ENCODE measurements around the gene PIGW. TPM values are rescaled to one million over a fixed set of nuclear protein-coding genes. Genes with fewer than 3 reads are reported as not detected.
"Not testable (repeated sequence)": the region's sequence is repeated elsewhere in the genome, so short reads cannot be mapped to it uniquely, and the experiment has no call there.

PIGW gene
- total RNA-seq, 4 donors from 2014 or later: 2.5 to 6.5 (median 4.4) TPM

DNA sequence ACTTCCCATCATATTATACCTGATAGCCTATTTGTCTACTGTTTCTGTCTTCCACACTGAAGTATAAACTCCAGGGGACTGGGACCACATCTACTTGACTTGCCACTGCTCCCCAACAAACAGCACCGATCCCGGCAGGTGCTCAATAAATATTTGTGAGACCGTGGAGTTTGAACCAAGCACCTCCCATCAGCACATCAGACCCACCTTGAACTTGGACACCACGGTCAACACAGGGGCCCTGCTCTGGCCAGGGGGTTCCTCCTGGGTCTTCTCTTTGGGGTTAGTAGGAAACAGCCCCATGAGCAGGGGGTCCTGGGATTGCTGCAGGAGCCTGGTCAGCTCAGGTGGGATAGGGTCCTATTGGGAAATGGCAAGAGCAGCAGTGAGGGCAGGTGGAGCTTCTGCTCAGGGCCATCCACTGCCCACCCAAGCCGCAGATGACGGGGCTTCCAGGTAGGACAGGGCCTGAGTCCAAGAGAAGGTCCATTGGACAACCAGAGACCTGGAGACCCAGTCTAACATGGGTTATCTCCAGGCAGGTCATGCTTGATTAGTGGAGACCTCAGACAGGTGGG is 28.4 kb upstream of the PIGW start:
- Histone ChIP-seq H3K4me3 (no peak overlapping the region), H3K27ac (replicated peaks in 1 of 4) (no peak overlapping the region), H3K9me3 (no peaks in the 10 kb centered on the region), H3K4me1 (no peaks in the 10 kb centered on the region), H3K36me3 (peaks cover 10 to 94% (median 80%) of the 10 kb centered on the region in 4 donors), H3K27me3 (no peaks in the 10 kb centered on the region)
- 81% methylated on average over 6 of the region's 6 CpGs for WGBS
- TF ChIP-seq, protein P1, sequence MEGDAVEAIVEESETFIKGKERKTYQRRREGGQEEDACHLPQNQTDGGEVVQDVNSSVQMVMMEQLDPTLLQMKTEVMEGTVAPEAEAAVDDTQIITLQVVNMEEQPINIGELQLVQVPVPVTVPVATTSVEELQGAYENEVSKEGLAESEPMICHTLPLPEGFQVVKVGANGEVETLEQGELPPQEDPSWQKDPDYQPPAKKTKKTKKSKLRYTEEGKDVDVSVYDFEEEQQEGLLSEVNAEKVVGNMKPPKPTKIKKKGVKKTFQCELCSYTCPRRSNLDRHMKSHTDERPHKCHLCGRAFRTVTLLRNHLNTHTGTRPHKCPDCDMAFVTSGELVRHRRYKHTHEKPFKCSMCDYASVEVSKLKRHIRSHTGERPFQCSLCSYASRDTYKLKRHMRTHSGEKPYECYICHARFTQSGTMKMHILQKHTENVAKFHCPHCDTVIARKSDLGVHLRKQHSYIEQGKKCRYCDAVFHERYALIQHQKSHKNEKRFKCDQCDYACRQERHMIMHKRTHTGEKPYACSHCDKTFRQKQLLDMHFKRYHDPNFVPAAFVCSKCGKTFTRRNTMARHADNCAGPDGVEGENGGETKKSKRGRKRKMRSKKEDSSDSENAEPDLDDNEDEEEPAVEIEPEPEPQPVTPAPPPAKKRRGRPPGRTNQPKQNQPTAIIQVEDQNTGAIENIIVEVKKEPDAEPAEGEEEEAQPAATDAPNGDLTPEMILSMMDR (IDR thresholded peaks at IDR 0.05): no peak
- no peak for TF ChIP-seq POLR2AphosphoS5 (IDR thresholded peaks at IDR 0.05)
- no peak for TF ChIP-seq EP300 (IDR thresholded peaks at IDR 0.05)
- no peak for TF ChIP-seq POLR2A (IDR thresholded peaks at IDR 0.05; ENCODE audit: low read depth)
- intact Hi-C loops (cut with DNase I): no loop called here
- DNase-seq (ENCODE audit: extremely low spot score): no peak

DNA sequence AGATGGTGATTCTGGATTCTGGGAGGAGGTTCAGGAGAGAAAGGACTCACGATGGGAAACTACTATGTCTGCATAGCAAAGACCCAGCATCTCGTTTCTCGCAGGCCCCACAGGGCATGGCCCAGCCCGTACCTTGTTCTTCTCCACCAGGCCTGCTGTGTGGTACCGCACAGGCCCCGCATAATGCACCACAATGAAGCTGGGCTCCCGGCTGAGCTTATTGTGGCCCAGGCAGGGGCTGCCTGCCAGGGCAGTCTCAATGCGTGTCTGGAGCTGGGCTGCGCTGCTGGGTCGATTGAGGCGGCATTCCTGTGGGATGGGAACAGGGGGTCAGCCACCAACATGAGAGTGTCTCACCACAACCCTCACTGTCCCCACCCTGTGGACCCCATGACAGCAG is 28.0 kb upstream of the PIGW start:
- Histone ChIP-seq H3K27me3 (no peaks in the 10 kb centered on the region), H3K4me1 (no peaks in the 10 kb centered on the region), H3K36me3 (peaks cover 10 to 94% (median 79%) of the 10 kb centered on the region in 4 donors), H3K9me3 (no peaks in the 10 kb centered on the region), H3K27ac (replicated peaks in 1 of 4) (no peak overlapping the region), H3K4me3 (no peak overlapping the region)
- WGBS: 100% methylated on average over 2 of the region's 11 CpGs
- intact Hi-C loops (cut with DNase I): no loop called here
- no peak for DNase-seq (ENCODE audit: extremely low spot score)
- no peak for TF ChIP-seq EP300 (IDR thresholded peaks at IDR 0.05)
- no peak for TF ChIP-seq POLR2AphosphoS5 (IDR thresholded peaks at IDR 0.05)
- TF ChIP-seq POLR2A (IDR thresholded peaks at IDR 0.05; ENCODE audit: low read depth): no peak
- TF ChIP-seq, protein P1 (IDR thresholded peaks at IDR 0.05): no peak

DNA sequence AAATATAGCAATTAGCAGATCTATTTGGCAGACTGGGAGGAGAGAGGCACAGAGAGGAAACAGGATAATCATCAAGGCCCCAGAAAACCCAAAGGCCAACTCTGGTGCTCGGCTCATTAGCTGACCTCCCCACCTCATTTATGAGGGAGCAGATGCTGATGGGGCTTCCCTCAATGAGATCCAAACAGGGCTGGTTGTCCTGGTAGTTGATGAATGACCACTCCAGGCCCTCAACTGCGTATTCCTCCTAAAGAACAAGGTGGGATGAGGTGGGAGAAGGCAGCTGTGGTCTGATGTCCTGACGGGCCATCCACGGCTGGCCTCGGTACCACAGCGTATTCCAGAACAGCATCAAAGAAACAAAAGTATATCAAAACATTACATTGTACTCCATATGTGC is 27.5 kb upstream of the PIGW start:
- Histone ChIP-seq H3K27ac (replicated peaks in 1 of 4) (no peak overlapping the region), H3K36me3 (peaks cover 10 to 90% (median 77%) of the 10 kb centered on the region in 4 donors), H3K4me1 (no peaks in the 10 kb centered on the region), H3K9me3 (no peaks in the 10 kb centered on the region), H3K4me3 (no peak overlapping the region), H3K27me3 (no peaks in the 10 kb centered on the region)
- TF ChIP-seq POLR2AphosphoS5 (IDR thresholded peaks at IDR 0.05): no peak
- no peak for TF ChIP-seq POLR2A (IDR thresholded peaks at IDR 0.05; ENCODE audit: low read depth)
- no peak for TF ChIP-seq EP300 (IDR thresholded peaks at IDR 0.05)
- TF ChIP-seq, protein P1 (IDR thresholded peaks at IDR 0.05): no peak
- intact Hi-C loops (cut with DNase I): no loop called here
- WGBS: 97% methylated on average over 6 of the region's 6 CpGs
- DNase-seq (ENCODE audit: extremely low spot score): no peak

DNA sequence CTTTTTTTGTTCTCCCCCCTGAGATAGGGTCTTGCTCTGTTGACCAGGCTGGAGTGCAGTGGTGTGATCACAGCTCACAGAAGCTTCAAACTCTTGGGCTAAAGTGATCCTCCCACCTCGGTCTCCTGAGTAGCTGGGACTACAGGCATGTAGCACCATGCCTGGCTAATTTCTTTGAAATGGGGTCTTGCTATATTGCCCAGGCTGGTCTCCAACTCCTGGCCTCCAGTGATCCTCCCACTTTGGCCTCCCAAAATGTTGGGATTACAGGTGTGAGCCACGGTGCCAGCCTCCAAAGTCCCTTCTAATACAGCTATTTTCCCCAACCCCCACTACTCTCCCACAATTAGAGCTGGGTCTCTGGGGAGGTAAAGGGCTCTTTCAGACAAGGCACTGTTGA is 26.3 kb upstream of the PIGW start:
- 90% methylated on average over 2 of the region's 2 CpGs for WGBS
- H3K27me3 ChIP-seq; DNase-seq (ENCODE audit: extremely low spot score); intact Hi-C loops (cut with DNase I); H3K4me1 ChIP-seq; H3K9me3 ChIP-seq; H3K27ac ChIP-seq (replicated peaks in 1 of 4); H3K4me3 ChIP-seq: not testable (repeated sequence)
- peaks cover 9 to 91% (median 75%) of the 10 kb centered on the region in 4 donors for H3K36me3 ChIP-seq

DNA sequence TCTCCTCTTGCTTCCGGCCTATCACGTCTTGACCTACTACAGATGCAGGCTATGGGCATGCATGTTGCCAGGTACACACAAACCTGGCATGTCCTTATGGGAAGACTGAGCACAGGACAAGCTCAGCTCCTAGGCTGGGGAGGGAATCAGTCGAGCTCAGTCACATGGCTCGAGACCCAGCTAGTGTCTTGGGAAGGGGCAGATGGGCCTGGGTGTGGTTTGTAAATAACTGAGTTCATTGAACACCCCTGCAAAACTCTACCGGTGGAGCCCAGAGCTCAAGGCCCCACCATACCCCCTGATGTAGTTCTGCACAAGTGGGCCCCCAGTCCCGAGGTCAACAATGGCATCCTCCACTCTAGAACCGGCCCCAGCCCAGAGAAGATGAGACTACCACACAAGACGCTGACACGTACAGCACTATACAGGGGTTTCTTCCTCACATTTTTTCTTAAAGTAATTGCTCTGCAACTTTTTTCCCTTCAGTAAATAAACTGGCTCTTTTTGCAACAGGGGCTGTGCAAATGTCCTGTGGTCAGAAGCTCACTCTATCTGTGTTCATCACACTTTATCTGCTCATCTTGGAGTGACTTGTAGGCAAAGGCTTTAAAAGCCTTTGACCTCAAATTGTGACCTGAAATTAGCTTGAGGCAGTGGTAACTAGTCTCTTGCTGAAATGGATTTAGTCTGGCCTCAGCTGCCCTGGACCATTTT is 25.4 kb upstream of the PIGW start:
- Histone ChIP-seq H3K27me3 (no peaks in the 10 kb centered on the region), H3K4me3 (no peak overlapping the region), H3K4me1 (no peaks in the 10 kb centered on the region), H3K9me3 (no peaks in the 10 kb centered on the region), H3K27ac (replicated peaks in 1 of 4) (no peak overlapping the region), H3K36me3 (peaks cover 0 to 91% (median 69%) of the 10 kb centered on the region in 4 donors)
- intact Hi-C loops (cut with DNase I): no loop called here
- TF ChIP-seq POLR2A (IDR thresholded peaks at IDR 0.05; ENCODE audit: low read depth) (no peak), POLR2AphosphoS5 (IDR thresholded peaks at IDR 0.05) (no peak), EP300 (IDR thresholded peaks at IDR 0.05) (no peak)
- TF ChIP-seq, protein P1 (IDR thresholded peaks at IDR 0.05): no peak
- DNase-seq (ENCODE audit: extremely low spot score): no peak
- 97% methylated on average over 5 of the region's 9 CpGs for WGBS

All from esophagus muscularis mucosa (tissue), 4 donors.